ENCODE measurements around the gene UQCRH.
"Not testable (repeated sequence)": the region's sequence is repeated elsewhere in the genome, so short reads cannot be mapped to it uniquely, and the experiment has no call there.

The UQCRH gene

DNA sequence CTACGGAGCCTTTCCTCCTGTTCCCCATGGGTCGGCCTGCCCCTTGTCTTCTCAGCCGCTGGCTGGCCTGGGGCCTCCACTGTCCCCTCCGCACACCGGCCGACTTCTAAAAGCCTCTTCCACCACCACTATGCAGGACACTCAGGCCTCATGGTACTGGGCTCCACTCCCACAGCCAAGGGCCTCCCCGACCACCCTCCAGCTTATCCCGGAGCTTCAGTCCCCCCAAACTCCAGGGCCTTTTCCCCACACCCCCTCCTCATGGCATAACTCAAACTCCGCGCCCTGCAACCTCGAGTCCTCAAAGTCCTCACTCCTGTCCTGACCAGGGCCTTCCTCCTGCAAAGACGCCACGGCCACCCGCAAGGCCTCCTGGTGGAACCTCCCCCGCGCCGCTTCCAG, 2.1 kb upstream of the UQCRH start:
- DNase-seq, result no peak

DNA sequence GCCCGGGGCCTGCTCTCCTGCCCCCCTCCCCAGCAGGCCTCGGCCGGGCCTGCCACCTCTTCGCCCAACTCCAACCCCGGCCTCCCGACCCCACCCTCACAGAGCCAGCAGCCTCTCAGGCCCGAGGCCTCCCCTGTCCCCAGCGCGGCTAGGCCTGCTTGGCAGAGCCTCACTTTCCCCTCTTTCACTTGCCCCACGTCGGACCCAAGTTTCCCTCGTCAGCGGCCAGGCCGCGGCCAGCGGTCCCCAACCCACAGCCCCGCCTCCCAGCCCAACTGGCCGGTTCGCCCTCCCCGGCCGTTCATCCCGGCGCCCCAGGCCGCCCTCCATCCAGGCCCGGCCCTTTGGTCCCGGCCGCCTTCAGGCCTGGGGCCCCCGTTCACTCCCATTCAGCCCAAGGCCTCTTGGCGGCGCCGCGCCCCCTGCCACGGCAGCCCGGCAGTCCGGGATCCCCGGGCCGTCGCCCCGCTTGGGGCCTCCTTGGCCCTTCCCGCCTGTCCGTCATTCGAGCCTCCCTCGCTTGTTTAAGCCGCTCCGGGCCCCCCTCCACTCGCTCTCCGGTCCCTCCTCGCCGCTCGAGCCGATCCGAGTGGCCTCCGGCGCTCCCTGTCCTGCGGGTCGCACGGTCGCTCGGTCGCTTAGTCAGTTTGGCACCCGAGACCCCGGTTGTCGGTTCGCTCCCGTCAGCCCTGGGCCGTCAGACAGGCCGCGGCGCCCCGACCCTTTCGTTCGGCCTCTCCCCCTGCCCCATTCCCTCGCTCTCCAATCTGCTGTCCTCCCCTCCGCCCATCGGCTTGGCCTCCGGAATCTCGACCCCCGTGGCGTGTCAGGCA, 1.5 kb upstream of the UQCRH start:
- peak; percentile 47 for DNase-seq

DNA sequence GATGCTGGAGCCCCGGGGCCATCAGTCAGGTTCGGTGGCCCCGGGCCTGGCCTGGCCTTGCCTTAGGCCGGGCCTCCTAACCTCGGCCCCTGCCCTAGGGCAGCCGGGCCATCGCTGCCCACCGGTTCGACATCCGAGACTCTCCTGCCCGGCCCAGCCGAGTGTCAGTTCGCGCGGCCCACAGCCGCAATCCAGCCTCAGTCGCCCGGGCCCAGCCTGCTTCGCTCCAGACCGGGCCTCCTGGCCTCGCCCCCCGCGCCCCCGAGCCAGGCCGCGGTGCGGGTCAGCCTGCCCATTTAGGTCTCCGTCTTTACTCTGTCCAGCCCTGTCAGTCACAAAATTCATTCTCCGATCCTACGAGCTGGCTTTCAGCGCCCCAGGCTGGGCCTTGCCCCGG, 859 bp upstream of the UQCRH start:
- peak; percentile 9 for DNase-seq

DNA sequence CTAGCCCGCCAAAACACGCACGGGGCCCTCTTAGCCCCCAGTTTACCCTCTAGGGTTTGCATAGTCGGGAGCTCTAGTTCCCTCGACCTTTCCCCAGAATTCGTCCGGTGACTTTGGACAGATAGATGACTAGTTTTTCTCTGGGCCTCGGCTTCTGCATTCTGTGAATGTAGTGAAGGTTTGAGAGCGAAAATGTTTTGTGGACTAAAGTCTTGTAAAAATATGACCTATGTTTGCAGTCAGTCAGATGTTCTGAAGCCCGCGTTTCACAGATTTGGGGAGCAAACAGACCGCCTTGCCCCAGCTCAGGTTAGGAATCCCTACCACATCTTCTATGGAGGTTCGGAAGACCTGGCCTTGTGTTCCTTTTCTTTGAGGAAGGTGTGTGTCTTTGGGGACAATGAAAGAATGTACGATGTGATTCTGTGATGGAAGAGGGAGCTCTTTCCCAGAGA, 401 bp downstream of the UQCRH start:
- no peak for DNase-seq

DNA sequence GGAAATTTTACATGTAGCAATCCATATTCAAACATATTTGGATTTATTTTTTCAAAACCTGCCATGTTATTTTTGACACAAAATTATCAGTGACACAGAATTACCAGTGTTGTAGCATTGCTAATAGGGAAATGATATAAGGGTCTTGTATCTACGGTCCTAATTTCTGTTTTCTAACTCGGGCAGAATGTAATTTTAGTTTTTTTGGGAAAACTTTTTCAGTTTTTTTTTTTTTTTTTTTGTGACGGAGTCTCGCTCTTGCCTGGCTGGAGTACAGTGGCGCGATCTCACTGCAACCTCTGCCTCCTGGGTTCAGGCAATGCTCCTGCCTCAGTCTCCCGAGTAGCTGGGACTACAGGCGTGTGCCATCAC, 2.6 kb downstream of the UQCRH start:
- DNase-seq, result no peak

DNA sequence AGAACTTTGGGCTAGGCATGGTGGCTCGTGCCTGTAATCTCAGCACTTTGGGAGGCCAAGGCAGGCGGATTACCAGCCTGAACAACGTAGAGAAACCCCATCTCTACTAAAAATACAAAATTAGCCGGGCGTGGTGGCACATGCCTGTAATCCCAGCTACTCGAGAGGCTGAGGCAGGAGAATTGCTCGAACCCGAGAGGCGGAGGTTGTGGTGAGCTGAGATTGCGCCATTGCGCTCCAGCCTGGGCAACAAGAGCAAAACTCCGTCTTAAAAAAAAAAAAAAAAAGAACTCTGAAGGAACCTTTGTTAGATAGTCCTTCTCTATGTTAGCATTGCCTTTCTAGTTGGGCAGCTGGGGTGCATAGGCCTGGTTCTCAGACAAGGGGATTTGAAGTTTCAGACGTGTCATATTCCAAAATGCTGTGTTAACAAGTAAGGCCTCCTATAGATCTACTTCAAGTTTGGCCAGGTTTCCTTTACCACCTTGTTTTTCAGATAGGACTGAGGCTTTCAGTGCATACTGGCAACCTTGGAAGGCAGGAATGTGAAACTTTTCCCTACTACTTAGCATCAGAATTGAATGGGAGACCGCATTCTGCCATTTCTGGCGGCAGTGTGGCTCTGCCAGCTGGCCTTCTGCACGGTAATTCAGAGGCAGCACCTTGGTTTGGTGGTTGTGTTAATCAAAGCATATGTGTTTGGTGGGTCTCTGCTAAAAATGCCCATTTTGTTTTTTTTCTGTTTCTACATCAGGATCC, 6.1 kb downstream of the UQCRH start:
- no peak for DNase-seq

DNA sequence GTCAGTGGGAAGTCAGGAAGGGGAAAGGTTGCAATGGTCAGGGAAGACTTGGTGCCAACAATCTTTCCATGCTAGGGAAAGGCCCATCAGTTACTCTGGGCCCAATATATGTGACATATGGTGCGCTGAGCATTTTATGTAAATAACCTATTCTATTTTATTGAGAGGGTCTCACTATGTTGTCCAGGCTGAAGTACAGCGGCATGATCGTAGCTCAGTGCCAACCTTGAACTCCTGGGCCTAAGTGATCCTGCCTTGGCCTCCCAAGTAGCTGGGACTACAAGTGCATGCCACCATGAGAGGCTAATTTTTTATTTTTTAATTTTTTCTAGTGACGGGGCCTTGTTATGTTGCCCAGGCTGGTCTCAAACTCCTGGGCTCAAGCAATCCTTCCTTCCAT, 6.8 kb downstream of the UQCRH start:
- DNase-seq, result no peak

DNA sequence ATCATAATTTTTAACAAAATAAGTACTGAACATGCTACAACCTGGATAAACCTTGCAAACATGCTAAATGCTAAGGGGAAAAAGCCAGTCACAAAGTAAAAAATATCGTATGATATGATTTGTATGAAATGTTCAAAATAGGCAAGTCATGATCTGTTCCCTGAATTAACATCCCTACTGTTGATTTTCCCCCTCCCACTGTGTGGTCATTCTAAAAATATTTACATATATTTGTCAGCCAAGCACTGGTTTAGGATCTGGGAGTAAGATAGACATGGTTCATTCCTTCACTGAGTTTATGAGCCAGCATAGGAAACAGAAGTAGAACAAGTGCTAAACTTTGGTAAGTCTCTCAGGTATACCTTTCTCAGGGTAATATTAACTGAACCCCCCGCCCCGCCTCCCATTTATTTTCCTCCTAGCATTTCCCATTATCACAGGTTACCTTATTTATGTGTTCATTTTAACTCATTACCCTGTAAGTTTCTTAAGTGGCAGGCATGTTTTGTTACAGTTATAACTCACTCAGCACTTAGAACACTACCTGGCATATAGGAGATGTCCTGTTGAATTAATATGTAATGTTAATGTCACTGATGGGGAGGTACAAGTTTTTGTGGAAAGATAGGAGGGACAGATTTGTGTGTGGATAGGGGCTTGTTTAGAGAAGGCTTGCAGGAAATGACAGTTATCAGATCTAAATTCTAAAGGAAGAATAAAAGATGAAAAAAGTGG, 12.3 kb downstream of the UQCRH start:
- DNase-seq, result no peak

DNA sequence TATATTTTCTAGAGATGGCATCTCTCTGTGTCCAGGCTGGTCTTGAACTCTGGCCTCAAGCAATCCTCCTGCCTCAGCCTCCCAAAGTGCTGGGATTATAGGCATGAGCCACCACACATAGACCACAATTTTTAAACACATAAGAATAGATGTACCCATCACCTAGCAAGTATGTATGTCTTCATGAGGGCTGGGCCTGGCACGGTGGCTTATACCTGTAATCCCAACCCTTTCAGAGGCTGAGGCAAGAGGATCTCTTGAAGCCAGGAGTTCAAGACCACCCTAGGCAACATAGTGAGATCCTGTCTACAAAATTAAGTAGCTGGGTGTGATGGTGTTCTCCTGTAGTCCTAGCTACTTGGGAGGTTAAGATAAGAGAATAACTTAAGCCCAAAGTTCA, 13.8 kb downstream of the UQCRH start:
- no peak for DNase-seq

DNA sequence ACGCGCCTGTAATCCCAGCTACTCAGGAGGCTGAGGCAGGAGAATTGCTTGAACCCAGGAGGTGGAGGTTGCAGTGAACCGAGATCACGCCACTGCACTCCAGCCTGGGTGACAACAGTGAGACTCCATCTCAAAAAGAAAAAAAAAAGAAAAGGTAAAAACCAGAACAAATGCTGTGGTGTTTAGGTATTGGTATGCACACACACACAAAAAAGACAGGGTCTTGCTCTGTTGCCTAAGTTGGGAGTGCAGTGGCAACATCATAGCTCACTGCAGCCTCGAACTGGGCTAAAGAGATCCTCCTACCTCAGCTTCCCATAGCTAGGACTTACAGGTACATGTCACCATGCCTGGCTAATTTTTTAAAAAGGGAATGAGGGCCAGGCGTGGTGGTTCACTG, 15.8 kb downstream of the UQCRH start:
- not testable (repeated sequence) for DNase-seq

DNA sequence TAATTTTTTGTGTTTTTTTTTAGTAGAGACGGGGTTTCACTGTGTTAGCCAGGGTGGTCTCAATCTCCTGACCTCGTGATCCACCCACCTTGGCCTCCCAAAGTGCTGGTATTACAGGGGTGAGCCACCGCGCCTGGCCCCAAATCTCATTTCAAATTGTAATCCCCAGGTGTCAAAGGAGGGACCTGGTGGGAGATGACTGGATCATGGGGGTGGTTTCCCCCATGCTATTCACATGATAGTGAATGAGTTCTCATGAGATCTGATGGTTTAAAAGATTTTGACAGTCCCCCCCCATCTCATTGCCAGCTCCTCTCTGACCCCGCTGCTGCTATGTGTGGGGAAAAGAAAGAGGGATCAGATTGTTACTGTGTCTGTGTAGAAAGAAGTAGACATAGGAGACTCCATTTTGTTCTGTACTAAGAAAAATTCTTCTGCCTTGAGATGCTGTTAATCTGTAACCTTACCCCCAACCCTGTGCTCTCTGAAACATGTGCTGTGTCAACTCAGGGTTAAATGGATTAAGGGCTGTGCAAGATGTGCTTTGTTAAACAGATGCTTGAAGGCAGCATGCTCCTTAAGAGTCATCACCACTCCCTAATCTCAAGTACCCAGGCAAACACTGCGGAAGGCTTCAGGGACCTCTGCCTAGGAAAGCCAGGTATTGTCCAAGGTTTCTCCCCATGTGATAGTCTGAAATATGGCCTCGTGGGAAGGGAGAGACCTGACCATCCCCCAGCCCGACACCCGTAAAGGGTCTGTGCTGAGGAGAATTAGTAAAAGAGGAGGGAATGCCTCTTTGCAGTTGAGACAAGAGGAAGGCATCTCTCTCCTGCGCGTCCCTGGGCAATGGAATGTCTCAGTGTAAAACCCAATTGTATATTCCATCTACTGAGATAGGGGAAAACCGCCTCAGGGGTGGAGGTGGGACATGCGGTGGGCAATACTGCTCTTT, 16.7 kb downstream of the UQCRH start:
- DNase-seq, result not testable (repeated sequence)

DNA sequence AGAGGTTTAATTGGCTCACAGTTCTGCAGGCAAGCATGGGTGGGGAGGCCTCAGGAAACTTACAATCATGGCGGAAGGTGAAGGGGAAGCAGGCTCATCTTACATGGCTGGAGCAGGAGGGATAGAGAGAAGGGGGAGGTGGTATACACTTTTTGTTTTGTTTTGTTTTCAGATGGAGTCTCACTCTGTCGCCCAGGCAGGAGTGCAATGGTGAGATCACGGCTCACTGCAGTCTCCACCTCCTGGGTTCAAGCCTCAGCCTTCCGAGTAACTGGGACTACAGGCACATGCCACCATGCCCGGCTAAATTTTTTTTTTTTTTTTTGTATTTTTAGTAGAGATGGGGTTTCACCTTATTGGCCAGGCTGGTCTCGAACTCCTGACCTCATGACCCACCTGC, 18.7 kb downstream of the UQCRH start:
- not testable (repeated sequence) for DNase-seq

DNA sequence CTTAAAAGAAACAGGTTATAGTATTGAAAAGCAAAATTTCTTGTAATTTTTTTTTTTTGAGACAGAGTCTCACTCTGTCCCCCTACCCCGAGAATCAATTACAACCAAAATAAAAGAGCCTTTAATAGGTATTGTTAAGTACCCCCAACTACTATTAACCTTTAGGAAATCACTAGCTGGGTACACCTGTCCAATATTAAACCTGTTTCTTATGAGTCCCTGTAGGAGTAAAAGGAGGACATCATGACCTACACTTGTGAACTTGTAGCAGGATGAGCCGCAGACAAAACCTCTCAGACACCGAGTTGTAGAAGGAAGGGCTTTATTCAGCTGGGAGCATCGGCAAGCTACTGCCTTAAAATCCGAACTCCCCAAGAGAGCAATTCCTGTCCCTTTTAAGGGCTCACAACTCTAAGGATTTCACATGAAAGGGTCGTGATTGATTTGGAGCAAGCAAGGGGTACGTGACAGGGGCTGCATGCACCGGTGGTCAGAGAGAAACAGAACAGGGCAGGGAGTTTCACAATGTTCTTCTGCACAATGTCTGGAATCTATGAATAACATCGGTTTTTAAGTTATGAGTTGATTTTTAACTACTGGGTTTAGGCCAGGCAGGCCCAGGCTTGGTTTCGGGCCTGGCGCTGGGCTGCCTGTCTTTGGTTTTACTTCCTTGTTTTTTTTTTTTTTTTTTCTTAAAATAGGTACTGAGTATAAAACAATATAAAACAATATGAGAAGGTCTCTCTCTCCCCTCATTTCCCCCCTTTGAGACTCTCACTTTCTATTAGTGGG, 22.0 kb downstream of the UQCRH start:
- not testable (repeated sequence) for DNase-seq

DNA sequence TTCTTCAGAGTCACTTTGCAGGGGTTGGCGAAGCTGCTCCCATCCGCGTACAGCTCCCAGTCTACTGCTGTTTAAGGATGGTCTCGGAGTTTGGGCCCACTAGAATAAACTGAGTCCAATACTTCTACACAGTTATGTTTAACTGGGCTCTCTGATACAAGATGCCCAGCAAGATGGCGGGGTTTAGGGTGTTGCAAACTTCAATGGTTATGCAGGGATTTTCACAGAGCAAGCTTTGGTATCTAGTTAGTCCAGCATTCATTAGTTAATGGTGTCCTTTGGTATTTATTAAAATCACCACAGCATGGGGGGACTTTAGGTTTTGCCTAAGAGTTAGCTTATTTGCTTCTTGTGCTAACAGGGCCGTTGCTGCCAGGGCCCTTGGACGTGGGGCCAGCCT, 24.7 kb downstream of the UQCRH start:
- DNase-seq, result not testable (repeated sequence)

DNA sequence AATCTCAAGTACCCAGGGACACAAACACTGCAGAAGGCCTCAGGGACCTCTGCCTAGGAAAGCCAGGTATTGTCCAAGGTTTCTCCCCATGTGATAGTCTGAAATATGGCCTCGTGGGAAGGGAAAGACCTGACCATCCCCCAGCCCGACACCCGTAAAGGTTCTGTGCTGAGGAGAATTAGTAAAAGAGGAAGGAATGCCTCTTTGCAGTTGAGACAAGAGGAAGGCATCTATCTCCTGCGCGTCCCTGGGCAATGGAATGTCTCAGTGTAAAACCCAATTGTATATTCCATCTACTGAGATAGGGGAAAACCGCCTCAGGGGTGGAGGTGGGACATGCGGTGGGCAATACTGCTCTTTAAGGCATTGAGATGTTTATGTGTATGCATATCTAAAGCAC, 26.3 kb downstream of the UQCRH start:
- not testable (repeated sequence) for DNase-seq

DNA sequence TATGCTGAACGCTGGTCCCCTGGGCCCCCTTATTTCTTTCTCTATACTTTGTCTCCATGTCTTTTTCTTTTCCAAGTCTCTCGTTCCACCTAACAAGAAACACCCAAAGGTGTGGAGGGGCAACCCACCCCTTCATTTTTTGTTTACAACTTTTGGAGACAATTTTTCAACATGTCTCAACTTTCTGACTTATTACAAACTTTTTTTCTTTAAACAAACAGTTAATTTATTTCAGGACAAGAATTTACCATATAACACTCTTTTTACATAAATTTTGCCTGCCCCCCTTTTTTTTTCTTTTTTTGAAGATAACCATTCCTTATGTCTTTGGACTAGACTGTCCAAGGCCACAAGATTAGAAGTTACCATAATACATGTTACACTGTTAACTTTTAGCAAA, 26.9 kb downstream of the UQCRH start:
- not testable (repeated sequence) for DNase-seq

DNA sequence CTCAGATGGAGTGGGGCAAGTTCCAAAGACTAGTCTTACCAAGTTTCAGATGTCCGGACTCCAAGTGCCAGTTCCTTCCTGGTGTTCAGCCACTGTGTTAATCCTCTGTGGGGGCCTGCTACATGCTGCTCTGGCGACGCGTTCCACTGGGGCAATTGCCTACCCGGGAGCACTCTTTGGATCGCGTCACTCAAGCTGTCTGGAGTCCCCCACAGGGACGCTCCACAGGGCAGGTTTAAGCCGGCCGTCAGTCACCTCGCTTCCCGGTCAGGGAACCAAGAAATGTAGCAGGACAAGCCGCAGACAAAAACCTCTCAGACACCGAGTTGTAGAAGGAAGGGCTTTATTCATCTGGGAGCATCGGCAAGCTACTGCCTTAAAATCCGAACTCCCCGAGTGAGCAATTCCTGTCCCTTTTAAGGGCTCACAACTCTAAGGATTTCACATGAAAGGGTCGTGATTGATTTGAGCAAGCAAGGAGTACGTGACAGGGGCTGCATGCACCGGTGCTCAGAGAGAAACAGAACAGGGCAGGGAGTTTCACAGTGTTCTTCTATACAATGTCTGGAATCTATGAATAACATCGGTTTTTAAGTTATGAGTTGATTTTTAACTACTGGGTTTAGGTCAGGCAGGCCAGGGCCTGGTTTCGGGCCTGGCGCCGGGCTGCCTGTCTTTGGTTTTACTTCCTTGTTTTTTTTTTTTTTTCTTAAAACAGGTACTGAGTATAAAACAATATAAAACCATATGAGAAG, 28.5 kb downstream of the UQCRH start:
- not testable (repeated sequence) for DNase-seq

DNA sequence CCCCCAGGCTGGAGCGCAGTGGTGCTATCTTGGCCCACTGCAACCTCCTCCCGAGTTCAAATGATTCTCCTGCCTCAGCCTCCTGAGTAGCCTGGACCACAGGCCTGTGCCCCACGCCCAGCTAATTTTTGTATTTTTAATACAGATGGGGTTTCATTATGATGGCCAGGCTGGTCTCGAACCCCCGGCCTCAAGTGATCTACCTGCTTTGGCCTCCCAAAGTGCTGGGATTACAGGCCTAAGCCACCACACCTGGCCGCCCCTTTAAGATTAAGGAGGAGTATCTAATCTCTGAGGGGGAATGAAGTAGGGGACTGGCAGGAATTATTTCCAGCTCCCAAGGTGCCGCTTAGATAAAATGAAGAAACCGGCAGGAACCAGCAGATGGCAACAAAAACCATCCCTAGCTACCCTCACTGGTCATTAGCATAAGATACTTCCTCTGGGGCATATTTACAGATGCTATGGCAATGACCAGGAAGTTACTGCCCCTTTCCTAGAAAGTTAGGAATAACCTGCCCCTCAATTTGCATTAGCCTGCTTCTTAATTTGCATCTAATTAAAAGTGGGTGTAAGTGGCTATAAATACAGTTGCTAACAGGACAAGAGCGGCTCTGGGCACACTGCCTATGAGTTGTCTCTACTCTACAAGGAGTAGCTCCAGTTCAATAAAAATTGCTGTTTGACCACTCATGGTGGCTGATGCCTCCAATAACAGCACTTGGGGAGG, 30.0 kb downstream of the UQCRH start:
- peak; percentile 11 for DNase-seq

DNA sequence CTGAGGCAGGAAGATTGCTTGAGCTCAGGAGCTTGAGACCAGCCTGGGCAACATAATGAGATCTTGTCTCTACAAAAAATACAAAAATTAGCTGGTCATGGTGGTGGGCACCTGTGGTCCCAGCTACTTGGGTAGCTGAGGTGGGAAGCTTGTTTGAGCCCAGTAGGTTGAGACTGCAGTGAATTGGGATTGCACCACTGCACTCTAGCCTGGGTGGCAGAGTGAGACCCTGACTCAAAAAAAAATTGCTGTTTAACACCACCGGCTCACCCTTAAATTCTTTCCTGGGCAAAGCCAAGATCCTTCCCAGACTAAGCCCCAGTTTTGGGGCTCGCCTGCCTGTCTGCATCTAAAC, 30.5 kb downstream of the UQCRH start:
- DNase-seq, result no peak

DNA sequence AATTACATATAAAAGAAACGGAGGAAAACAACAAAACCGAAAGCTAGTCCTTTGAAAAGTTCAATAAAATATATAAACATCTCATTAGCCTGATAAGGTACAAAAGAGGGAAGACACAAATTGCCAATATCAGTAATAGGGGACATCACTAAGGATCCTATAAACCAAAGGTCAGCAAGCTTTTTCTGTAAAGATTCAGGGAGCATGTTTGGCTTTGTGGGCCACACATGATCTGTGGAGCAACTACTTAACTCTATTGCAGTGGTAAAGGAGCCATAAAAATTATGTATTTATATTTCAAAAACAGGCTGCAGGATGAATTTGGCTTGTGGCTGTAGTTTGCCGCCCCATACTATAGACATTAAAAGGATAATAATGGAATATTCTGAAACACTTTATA, 31.6 kb downstream of the UQCRH start:
- no peak for DNase-seq

All from CD4-positive, alpha-beta T cell treated with Interferon gamma for 1 hour (primary cell).